Measurements from ENCODE around the gene MYMK.

DNA sequence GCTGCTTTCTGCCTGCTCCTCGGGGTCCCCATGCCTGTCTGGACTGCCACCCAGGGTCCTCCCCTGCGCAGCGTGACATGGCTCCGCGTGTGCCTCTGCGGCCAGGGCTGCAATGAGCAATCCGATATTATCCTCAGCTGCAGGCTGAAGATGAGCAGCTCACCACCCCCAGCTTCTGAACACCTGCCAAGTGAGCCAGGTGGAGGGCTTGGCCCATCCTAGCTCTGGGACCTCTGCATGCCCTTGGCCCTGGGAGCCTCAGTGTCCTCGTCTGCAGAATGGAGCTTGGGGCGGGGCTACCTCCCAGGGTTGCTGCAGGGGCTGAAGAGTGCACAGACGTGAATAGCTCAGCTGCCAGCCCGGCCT is 4.1 kb upstream of the MYMK start:
- TF ChIP-seq POLR2A (IDR thresholded peaks at IDR 0.05; ENCODE audit: low read depth, low read length): no peak
- no peak for TF ChIP-seq TAF1 (IDR thresholded peaks at IDR 0.05; ENCODE audit: borderline replicate concordance, low read depth, low read length)
- TF ChIP-seq POLR2AphosphoS5 (IDR thresholded peaks at IDR 0.05; ENCODE audit: low read depth, low read length): no peak

All from GM12892 (cell line).